Endothelial cell of umbilical vein (primary cell): ENCODE results near the gene CHN2.

Source experiments
- CTCF ChIP-seq, 2 donors: IDR thresholded peaks; 1 replicate in 1 of 2; 2 replicates in 1 of 2; pipeline ENCODE4 v1.5.1; 2011; ENCODE audit warnings: low read length in 2 of 2, mild to moderate bottlenecking in 2 of 2, moderate library complexity in 2 of 2, control low read depth in 1 of 2, inconsistent platforms in 1 of 2, low read depth in 1 of 2; ENCODE audit not compliant: insufficient read depth in 1 of 2; ENCODE audit errors: extremely low read depth in 1 of 2
- EZH2 ChIP-seq: IDR thresholded peaks from 2 replicates; pipeline ENCODE4 v1.6.1; 2012; ENCODE audit warnings: borderline replicate concordance, low read depth, mild to moderate bottlenecking, moderate library complexity, low read length, inconsistent platforms; ENCODE audit not compliant: severe bottlenecking
- FOS ChIP-seq: IDR thresholded peaks from 2 replicates; pipeline ENCODE4 v1.6.1; 2011; ENCODE audit warnings: mild to moderate bottlenecking, low read length, moderate library complexity, borderline replicate concordance; ENCODE audit not compliant: insufficient read depth
- GATA2 ChIP-seq: IDR thresholded peaks from 2 replicates; pipeline ENCODE4 v1.7.0; 2011; ENCODE audit warnings: low read depth, mild to moderate bottlenecking, moderate library complexity, mixed read lengths, low read length; ENCODE audit not compliant: insufficient read length, insufficient read depth
- JUN ChIP-seq: IDR thresholded peaks from 2 replicates; pipeline ENCODE4 v1.6.1; 2011; ENCODE audit warnings: borderline replicate concordance, low read depth; ENCODE audit not compliant: insufficient read length, insufficient read depth
- MYC ChIP-seq: IDR thresholded peaks from one replicate; pipeline ENCODE4 v1.6.1; 2011; ENCODE audit warnings: mild to moderate bottlenecking, low read depth, low read length
- POLR2A ChIP-seq: IDR thresholded peaks from 2 replicates; pipeline ENCODE4 v1.6.1; 2012; ENCODE audit warnings: low read depth, mild to moderate bottlenecking, control low read depth, low read length
- POLR2AphosphoS5 ChIP-seq: IDR thresholded peaks from 2 replicates; pipeline ENCODE4 v1.6.1; 2012; ENCODE audit warnings: low read depth, mild to moderate bottlenecking, control low read depth, low read length, moderate library complexity; ENCODE audit not compliant: insufficient read depth

- TF ChIP-seq CTCF (IDR thresholded peaks at IDR 0.05; ENCODE audit: extremely low read depth in 1 of 2, insufficient read depth in 1 of 2, low read depth in 1 of 2, low read length in 2 of 2), result no peak
- TF ChIP-seq EZH2, result no peak
- no peak for TF ChIP-seq GATA2
- TF ChIP-seq POLR2A, result no peak
- TF ChIP-seq POLR2AphosphoS5, result no peak
- TF ChIP-seq MYC, result no peak
- TF ChIP-seq FOS, result no peak
- no peak for TF ChIP-seq JUN
These were observed 196.7 kb downstream of the CHN2 start for GRCh38 chr7:29391262-29391661.
